Kidney epithelial cell (primary cell): Measurements from ENCODE around the gene RAE1. TPM values are rescaled to one million over a fixed set of nuclear protein-coding genes. Genes with fewer than 3 reads are reported as not detected.

ENCODE experiments used
- DNase-seq: peaks from one replicate; pipeline ENCODE4 v3.0.0-alpha.2; 2010; ENCODE audit warnings: low read depth
- H3K27me3 ChIP-seq: 2 replicates; pipeline ENCODE4 v1.6.0; 2011; ENCODE audit warnings: low read length; ENCODE audit not compliant: control insufficient read depth, insufficient read depth
- H3K36me3 ChIP-seq: 2 replicates; pipeline ENCODE4 v1.5.1; 2011; ENCODE audit warnings: low read length; ENCODE audit not compliant: control insufficient read depth, insufficient read depth
- H3K4me3 ChIP-seq: 2 replicates; pipeline ENCODE4 v1.5.1; 2011; ENCODE audit warnings: low read depth, mild to moderate bottlenecking, control low read depth, low read length
- total RNA-seq: library from RNA; depleted of rRNA; stranded (reverse); fragments of >200 nt; gene quantifications from 2 replicates; pipeline ENCODE4 v1.2.3, GENCODE V29; 2015
- TF ChIP-seq, protein P1 (sequence below): IDR thresholded peaks from 2 replicates; pipeline ENCODE4 v1.5.1; 2011; ENCODE audit warnings: mild to moderate bottlenecking, moderate library complexity, low read length, control low read depth, inconsistent platforms; ENCODE audit not compliant: insufficient read depth, poor library complexity, severe bottlenecking

RAE1 gene
- total RNA-seq, 1 donor from 2014 or later, result 42.9 TPM

- H3K27me3 ChIP-seq, result no peaks in the 10 kb centered on the region
- DNase-seq, result no peak
- H3K36me3 ChIP-seq, result no peaks in the 10 kb centered on the region
- TF ChIP-seq, protein P1, sequence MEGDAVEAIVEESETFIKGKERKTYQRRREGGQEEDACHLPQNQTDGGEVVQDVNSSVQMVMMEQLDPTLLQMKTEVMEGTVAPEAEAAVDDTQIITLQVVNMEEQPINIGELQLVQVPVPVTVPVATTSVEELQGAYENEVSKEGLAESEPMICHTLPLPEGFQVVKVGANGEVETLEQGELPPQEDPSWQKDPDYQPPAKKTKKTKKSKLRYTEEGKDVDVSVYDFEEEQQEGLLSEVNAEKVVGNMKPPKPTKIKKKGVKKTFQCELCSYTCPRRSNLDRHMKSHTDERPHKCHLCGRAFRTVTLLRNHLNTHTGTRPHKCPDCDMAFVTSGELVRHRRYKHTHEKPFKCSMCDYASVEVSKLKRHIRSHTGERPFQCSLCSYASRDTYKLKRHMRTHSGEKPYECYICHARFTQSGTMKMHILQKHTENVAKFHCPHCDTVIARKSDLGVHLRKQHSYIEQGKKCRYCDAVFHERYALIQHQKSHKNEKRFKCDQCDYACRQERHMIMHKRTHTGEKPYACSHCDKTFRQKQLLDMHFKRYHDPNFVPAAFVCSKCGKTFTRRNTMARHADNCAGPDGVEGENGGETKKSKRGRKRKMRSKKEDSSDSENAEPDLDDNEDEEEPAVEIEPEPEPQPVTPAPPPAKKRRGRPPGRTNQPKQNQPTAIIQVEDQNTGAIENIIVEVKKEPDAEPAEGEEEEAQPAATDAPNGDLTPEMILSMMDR, result no peak
- no peak overlapping the region for H3K4me3 ChIP-seq
Measured at GRCh38 chr20:57388953-57389694, 38.1 kb downstream of the RAE1 start.

DNA sequence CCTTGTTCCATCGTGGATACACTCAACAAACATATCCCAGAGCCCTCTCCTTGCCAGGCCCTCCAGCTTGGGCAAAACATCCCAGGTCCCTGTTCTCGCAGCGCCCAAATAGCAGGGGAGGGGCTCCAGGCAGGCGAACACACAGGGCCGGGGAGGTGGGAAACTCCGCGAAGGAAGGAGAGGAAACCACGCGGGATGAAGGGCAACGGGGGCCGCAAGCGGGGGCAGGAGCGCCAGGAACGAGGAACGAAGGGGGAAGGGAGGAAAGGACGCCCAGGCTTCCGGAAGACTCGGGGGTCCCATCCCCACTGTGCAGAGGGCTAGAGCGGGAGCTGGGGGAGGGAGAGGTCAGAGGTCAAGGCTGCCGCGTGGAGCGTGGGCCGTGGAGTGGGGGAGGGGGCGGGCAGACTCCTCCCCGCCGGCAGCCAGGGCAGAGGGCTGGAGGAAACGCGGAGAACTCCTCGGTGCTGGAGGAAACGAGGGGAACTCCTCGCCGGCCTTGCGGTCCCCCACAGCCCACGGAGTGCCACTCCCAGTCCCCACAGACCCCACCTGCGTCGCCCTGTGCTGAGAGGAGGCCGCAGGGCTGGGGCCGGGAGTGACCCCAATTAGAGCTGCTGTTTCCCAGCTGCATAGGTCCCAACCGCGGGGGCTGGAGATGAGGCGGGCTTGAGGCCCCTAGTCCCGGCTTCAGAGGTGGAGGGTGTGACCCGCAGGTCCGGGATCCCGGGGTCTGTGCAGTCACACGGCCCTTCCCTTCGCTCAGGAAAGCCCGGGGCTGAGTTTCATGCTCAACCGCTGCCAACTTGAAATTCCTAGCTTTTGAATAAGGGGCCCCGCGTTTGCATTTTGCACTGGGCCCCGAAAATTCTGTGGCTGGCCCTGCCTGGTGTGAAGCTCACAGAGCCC is 38.9 kb downstream of the RAE1 start:
- no peaks in the 10 kb centered on the region for H3K27me3 ChIP-seq
- no peak for DNase-seq
- H3K36me3 ChIP-seq, result no peaks in the 10 kb centered on the region
- no peak overlapping the region for H3K4me3 ChIP-seq
- TF ChIP-seq, protein P1, result no peak

GRCh38 chr20:57390604-57391438 is 39.8 kb downstream of the RAE1 start, which contains the start of gene RBM38:
TSS of gene RBM38 (plus strand) at chr20:57391396. CDS start at chr20:57391582, 186 bp downstream.
- H3K36me3 ChIP-seq, result no peaks in the 10 kb centered on the region
- peak within 1 kb of the TSS; percentile 64 for H3K4me3 ChIP-seq
- DNase-seq, result no peak
- TF ChIP-seq, protein P1, result no peak
- H3K27me3 ChIP-seq, result no peaks in the 10 kb centered on the region

GRCh38 chr20:57391439-57392301 is 40.6 kb downstream of the RAE1 start:
- H3K36me3 ChIP-seq, result no peaks in the 10 kb centered on the region
- DNase-seq, result no peak
- peak overlapping the region; percentile 64 for H3K4me3 ChIP-seq
- H3K27me3 ChIP-seq, result no peaks in the 10 kb centered on the region
- TF ChIP-seq, protein P1, result no peak
